Measurements from ENCODE around the gene METTL14.
"Not testable (repeated sequence)": the region's sequence is repeated elsewhere in the genome, so short reads cannot be mapped to it uniquely, and the experiment has no call there.

METTL14 gene

DNA sequence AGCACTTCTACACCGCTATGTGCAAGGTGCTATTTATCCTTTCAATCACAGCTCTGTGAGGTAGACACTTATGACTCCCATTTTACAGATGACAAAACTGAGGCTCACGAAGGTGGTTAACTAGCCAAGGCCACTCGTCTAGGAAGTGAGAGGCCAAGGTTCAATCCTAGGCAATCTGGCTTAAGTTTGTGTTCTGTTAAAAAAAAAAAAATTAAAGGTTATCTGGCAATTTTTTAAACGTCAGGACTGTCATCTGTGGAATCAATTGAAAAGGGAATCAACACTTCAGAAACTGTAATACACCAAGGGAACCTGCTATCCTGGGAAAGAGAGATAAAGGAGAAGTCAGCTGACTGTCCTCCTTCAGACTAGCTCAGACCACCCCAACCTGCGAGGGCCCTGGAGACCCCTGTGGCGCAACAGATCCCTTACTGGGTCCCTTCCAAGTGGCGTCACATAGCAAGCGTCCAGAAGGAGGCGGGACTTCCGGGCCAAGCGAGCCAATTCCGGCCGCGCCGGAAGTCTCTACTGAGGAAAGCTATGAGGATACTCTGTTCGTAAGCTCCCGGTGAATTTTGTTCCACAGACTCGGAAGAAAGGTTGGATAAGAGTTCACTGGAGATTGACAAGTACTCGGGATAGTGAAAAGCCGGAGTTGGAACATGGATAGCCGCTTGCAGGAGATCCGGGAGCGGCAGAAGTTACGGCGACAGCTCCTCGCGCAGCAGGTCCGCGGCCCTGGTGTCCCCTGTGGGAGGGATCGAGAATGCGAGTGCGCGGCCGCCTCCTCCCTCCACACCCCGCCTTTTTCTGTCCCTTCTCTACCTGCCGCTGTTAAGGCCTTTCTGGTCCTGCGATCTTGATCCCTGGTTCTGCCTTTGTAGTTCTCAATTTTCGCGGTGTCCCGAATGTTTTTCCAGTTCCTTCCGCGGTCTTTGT, at the start of gene METTL14:
METTL14 (plus strand) TSS at position 520 of the 939 bp plus-strand sequence; CDS start at position 663, 143 bp downstream.
- DNase-seq = peak; percentile 95

DNA sequence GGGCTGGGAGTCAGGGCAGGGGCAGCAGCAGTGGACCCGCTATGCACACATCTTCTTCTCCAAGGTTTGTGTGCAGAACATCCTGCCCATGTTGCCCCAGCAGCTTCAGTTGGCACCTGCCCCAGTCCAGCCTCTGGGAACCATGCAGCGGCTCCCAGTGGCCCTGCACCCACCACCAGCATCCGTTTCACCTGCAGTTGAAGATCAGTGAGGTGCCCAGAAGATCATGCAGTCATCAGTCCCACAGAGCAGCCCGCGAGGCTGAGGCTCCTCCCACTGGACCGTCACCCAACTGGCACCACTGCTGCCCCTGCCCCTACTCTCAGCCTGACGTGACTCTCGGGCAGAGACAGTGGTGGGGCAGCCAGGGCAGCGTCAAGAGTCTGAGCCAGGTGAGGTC, 49.1 kb upstream of the METTL14 start:
- DNase-seq = not testable (repeated sequence)

DNA sequence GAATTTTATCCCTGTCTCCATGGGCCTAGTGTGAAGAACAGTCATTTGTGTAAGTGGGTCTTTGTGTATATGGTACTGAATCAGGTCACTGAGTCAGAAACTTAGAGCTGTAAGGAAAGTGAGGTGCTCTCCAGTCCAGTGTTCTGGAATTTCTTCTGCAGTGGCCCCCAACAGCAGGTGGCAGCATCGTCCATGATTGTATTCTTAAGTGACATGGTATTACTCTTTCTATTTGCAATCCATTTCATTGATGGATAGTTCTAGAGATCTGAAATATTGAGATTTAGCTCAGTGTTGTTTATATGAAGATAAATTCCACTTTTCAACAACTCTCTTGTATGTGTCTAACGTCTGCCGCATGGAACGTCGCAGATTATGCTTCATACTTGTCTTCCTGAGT, 20.5 kb upstream of the METTL14 start:
- not testable (repeated sequence) for DNase-seq

DNA sequence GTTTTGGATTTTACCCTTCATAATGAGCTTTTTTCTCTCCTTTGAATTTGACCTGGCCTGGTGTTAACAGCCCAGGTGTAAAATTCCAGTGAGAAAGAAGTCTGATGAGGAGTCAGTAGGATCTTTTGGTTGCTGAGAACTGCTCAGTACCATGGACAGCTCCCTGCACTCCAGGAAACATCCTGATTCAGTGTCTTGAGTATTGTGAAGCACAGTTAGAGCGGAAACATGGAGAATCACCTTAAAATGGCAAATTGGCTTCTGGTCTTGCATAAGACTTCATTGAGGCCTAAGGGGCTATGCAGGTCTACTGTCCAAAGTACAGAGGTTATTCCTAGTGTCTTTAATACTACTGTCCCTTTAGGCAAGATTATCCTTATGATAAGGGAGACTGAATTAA, 16.0 kb upstream of the METTL14 start:
- DNase-seq = peak; percentile 75

DNA sequence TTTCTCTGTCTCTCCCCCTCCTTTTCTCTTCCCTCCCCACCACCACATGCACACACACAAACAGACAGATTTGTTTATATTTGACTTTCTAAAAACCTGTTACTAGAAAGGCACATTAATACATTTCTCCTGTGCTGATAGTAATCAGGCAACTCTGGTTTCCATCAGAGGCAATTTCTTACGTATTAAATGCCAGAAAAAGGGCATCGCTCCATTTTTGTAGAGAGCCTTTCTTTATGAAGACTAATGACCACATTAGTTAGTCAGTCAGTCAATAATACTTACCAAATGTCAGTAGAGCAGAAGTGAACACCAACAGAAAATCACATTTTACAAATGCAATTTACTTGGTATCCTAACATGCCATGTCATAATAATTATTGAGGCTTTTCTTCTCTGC, 14.2 kb upstream of the METTL14 start:
- DNase-seq = not testable (repeated sequence)

DNA sequence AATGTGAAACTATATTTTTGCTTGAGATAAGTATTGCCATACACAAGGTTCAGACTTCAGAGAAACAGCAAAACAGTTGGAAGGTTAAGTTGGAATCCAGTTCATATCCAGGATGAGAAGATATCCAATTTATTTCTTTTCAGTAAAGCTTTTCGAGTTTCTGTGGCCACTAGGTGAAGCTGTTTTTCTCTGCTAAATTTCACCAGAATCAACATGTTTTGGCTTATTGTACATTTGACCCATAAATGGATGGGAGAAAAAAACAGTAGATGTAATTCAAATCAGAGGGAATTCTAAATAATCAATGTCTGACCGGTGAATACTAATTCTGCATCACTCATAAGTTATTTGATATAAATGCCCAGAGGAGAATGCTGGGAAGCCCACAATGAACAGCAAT, 9.1 kb upstream of the METTL14 start:
- no peak for DNase-seq

DNA sequence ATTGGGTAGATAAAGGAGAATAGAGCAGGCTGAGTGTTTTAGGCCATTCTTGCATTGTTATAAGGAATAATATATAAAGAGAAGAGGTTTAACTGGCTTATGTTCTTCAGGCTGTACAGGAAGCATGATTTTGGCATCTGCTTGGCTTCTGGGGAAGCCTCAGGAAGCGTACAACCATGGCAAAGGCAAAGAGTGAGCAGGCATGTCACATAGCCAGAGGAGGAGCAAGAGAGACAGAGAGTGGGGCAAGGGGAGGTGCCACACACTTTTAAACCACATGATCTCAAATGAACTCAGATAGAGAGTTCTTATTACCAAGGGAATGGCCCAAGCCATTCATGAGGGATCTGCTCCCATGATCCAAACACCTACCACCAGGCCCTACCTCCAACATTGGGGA, 4.4 kb upstream of the METTL14 start:
- DNase-seq = no peak

DNA sequence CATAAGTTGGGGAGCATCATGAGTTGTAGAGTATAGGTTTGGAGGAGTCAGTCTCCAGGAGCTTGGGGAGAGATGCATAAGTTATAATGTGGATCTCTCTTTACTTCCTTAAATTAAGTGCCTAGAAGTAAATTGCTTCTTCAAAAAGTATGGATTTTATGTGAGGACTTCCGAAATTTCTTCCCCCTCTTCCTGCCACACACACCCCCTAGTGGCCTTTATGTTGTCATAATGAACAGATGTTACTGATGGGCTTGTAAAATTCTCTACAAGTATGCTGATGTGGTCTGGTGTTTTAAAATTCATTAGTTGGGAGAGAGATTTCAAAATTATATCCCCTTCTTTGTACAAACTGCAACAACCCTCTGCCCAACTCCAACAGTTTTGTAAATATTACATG, 2.3 kb upstream of the METTL14 start:
- no peak for DNase-seq

DNA sequence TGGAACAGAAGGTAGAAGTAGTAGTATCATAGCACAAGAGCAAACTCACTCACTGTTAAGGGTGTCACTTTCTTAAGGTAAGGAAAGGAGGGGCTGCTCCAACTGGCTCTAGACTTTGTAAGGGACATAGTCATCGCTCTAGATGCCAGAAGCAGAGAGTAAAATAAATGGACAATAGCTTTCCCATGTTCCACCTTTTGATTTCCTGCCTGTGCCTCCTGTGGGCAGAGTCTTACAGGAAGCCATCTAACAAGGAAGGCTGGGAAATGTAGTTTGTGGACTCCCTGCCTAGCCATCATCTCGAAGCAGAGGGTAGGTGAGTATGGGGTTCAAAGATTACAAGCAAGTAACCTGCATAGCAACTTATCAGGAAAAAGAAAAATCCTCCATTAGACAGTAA, 1.7 kb upstream of the METTL14 start:
- no peak for DNase-seq

DNA sequence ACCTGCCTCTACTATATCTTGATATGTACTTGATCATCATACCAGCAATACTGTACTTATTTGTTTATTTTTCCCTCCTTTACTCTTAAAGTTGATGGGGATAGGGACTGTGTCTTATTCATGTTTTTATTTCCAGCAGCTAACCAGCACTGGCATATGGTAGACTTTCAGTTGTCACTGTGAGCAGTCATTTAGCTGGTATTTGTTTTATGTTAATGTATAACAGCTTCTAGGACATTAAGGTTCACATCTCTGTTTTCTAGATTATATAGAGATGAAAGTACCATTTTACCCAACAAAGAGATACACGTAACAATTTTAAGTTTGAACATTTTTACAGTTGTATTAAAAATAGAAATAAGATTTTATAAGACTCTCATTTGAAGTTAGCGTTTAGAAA, 17.9 kb downstream of the METTL14 start:
- no peak for DNase-seq

DNA sequence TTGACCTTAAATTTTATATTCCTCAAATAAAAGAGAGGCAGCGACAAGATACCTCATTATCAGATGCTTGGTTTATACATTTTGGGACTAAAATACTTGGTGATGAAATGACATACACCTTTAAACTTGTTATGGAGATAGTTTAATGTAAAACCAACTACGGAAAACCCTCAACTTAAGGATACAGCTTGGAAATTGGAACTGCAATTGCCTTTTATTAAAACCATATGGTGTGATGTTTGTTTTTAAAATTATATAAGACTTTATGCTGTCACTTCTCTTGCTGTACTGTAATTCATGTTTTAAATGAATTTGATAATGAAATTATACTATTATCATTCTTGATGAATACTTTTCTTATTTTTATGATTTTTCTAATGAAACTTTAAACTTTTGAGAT, 25.9 kb downstream of the METTL14 start:
- DNase-seq = no peak

DNA sequence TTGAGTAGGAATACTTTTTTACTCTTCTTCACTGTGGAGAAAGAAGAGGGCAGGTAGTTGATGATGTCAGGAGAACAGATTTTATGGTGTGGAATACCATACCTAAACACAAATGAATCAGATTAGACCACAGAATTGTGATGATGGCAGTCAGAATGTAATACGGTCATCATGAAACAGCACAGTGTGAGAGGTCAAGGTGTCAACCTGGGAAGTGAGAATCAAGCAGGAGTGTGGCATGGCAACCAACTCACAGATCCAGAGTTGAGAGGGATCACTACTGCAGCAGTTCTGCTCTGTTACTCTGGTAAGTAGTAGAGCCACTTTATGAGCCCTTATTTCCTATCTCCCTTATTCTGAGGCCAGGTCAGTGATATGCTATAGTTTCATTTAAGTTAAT, 27.7 kb downstream of the METTL14 start:
- no peak for DNase-seq

DNA sequence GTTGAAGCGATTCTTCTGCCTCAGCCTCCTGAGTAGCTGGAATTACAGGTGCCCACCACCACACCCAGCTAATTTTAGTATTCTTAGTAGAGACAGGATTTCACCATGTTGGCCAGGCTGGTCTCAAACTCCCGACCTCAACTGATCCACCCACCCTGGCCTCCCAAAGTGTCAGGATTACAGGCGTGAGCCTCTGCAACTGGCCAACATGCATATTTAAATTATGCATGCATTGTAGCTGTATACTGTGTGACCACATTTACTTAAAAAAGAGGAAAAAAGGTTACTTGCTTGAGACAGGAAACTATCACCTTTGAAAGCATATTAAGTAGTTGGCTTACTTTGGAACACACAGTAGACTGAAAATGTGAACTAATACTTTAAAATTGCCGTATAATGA, 29.5 kb downstream of the METTL14 start:
- no peak for DNase-seq

DNA sequence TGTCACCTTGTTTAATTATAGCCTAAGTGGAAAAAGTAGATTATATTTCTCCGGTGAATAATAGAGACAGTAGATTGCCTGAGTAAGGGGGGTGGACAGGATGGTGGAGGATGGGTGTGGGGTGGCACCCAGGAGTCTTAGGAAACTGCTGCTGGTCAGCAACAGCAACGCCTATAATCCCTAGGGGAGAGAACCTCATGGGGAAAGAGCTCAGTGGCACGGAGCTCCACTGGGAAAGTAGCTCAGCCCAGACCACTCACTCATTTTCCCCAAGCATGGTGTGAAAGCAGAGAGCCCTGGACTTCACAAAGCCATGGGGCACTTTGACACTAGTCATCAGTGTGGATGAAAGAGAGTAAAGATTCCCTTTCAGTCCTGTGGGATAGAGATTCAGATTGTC, 31.1 kb downstream of the METTL14 start:
- no peak for DNase-seq

DNA sequence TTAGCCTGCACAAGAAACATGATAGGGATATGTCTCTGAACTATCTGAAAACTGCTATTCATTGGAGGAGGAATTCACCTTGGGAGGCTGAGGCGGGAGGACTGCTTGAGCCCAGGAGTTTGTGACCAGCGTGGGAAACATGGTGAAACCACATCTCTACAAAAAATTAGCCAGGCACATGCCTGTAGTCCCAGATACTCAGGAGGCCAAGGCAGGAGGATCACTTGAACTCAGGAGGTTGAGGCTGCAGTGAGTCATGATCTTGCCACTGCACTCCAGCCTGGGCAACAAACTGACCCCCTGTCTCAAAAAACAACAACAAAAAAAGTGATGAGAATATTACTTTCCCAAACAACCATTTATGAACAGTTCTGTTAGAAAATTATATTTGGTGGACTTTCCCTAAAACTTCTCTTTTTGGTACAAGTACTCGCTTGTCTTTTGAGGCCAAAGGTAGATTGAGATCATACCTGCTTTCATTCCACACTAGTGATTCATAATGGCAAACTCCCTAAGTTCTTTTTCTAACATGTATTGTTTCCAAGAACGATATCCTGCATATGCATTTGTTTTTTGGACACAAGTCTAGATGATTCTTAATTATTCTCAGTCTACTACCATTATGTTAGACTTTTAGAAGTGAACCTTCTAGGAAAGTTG, 33.4 kb downstream of the METTL14 start:
- DNase-seq = no peak

DNA sequence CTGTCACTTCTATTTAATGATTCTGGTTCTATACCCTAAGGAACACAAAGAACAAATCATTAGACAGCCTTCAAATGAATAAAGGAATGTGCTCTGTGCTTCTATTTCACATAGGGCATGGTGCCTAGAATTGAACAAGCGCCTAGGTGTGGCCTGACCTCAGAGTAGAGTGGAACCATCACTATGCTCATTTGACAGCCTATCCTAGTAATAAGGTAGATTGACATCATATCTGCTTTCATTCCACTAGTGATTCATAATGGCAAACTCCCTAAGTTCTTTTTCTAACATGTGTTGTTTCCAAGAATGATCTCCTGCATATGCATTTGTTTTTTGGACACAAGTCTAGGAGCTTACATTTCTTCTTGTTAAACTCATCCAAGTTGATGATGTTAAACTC, 36.6 kb downstream of the METTL14 start:
- no peak for DNase-seq

DNA sequence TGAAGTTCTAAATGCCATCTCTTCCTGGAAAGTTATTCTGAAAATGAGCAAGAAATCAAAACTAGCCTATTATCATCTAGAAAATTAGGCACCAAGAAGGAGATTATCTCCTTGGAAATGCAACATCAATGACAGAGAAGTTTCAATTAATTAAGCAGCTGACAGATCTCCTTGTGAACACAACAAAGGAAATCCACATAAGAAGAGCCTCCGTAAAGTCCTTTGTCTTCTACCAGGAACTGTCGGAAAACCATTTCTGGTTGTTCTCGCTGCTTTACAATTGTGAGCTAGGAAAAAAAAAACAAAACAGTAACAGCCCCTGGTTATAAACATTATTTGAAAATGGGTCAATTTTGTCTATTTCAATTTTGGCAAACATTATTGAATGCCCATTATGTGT, 38.2 kb downstream of the METTL14 start:
- DNase-seq = no peak

DNA sequence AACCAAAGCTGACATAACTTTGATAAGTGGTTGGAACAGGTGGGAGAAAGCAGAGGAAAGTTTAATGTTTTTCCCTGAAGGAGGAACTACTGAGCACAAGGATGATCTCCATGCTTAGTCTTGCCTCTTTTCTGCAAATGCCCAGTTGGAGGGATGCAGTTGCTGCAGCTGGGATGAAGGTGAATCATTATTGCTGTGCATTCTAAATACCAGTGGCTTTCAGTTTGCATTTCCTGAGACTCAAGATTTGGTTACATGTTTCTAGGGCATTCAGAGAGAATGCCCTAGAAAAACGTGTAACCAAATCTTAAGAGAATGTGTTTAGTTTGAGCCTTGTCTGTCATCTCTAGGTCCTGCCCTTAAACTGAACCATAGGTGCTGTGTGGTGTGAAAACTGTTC, 42.2 kb downstream of the METTL14 start:
- no peak for DNase-seq

DNA sequence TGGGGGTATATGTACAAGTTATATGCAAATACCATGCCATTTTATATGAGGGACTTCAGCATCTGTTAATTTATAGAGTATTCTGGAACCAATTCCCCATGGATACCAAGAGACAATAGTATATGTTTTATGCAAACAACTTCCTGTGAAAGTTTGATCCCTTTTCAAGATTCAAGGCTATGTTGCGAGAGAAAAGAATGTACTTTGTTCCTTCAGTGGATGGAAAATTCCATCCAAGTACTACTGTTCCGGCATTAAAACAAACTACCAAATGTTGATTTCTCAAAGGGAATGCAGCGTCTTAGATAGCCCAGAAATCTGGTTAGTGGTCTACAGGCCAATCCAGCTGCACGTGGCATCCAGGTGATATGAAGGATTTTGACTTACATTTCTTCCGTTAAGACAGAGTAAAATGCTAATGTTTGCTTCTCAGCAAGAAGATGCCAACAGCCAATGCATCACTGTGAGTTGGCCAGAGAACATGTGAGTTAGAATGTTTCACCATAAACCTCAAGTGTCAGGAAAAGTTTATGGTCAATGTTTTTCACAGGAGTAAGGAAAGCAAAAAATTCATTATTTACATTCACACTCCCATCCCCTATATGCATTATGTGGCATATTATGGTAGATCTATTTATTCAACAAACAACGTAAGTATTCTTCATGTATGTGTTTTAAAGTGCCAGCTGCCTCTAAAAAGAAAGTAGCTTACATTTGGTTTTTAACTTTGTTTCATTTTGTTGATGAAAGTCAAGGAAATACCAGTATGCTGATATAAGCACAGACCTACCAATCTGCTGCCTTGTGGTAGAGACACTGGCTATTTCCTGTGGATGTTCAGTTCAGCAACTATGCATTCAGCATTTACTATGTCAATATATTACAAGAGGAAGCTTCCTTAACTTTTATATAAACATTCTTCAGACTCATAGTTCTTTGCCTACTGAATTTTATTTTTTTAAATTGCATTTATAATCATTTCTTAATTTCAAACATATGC, 44.4 kb downstream of the METTL14 start:
- no peak for DNase-seq

DNA sequence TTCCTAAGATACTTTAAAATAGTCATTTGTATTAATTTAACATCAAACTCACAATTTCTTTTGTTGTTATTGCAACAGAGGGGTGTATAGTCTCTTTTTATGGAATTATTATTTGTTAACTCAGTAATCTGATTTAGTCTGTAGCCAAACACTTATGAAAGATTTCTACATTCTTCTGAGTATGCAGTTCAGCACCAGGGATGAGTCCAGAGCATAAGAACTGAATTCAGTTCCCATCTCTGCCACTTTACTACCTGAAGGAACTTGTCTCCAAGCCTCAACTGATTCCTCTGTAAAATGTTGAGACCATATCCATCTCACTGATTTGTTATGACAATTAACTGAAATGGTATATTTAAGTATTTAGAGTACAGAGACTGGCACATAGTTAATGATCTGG, 45.5 kb downstream of the METTL14 start:
- no peak for DNase-seq

DNA sequence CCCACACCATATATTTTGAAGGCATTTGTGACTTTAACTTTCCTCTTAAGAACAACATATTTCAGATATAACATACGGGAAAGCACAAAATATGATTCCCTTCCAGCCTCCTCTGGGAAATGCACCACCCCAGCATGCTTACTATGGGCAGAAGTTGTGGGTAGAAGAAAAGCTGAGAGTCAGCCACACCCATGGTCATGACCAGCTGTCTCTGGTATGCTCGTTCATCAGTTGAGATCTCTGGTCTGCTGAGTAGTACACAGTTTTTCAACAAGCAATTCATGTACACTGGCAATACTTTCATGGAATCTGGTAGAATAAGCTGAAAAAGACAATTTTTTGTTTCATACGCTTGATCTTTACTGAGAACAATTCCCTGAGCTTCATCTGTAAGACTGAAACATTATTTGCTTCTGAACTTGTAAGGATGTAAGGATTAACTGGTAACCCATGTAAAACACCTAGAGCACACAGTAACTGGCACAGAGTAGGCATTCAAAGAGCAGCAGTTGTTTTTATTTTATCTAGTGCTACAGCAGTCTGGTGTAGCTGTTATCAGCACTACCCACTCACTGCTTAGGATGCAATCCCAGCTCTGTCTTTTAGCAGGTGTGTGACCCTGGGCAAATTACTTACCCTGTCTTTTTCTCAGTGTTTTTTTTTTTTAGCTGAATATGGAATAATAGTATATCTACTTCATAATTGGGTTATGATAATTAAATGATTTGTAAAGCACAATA, 47.6 kb downstream of the METTL14 start:
- DNase-seq = no peak

DNA sequence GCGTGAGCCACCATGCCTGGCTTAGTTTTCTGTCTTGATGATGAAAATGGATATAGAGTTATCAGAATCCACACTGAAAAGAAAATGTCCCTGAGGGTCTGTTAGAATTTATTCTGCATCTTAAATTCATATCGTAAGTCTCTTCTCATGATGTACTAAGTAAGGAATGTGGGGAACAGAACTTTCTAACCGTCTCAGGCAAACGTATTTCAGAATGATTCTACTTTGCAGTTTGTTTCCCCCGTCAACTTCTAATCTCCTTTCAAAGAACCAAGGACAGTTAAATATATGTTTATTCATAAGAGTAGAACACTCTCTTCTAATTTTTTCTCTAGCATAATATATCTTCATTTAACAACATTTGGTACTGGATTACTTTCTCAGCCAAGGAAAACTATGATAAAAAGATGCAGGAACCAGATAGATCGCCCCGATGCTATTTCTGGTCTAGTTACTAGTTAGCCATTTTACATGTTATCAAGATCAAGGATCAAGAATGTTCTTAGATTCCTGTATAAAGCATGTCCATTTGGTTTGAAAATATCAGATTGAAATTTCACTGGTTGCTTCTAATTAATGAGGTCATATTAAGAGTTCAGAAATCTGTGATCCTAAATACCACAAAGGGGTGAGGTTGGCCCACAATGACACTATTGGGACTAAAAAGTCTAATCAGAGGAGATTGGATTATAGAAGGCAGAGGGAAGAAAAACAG, 49.5 kb downstream of the METTL14 start:
- no peak for DNase-seq

Measured in activated effector memory CD4-positive, alpha-beta T cell treated with anti-CD3 and anti-CD28 coated beads, Interleukin-2, amount 50 U/mL, for 16 hours (primary cell).